CD4-positive, alpha-beta T cell (primary cell): Measurements from ENCODE around the gene ZNF568. TPM values are rescaled to one million over a fixed set of nuclear protein-coding genes. Genes with fewer than 3 reads are reported as not detected.

Experiments
- ATAC-seq: fragments of 200-7000 bp; cut with Tn5 transposase; one replicate; pipeline ENCODE4 v1.10.0; 2022; ENCODE audit warnings: mild to moderate bottlenecking; ENCODE audit not compliant: poor library complexity
- CTCF ChIA-PET: fragments of 350-600 bp; sonication (Branson Sonifier 250); formaldehyde crosslinking; loops from one replicate; lab custom pipeline; 2021; ENCODE audit warnings: antibody characterized with exemption, inconsistent platforms; lab: Charles Lee
- POLR2A ChIA-PET: fragments of 350-600 bp; sonication (Branson Sonifier 250); formaldehyde crosslinking; loops from one replicate; lab custom pipeline; 2021; ENCODE audit warnings: antibody characterized with exemption, inconsistent platforms; lab: Charles Lee
- DNase-seq, 14 experiments: peaks; one replicate each; pipeline ENCODE4 v3.0.0-alpha.2; 2013 to 2020; ENCODE audit warnings: mixed read lengths in 2 of 14
- H3K27ac ChIP-seq, 2 donors: one replicate each; pipeline versions ENCODE4 v1.5.1 to v1.7.0; 2013; ENCODE audit warnings: low read length in 2 of 2, low read depth in 1 of 2, mild to moderate bottlenecking in 1 of 2
- H3K27me3 ChIP-seq, 2 experiments: 1 replicate in 1 of 2; 2 replicates in 1 of 2; pipeline versions ENCODE4 v1.6.1 to v1.7.0; 2013; ENCODE audit warnings: low read length in 2 of 2, control low read depth in 1 of 2, mild to moderate bottlenecking in 1 of 2, moderate library complexity in 1 of 2; ENCODE audit not compliant: insufficient read depth in 2 of 2, control insufficient read depth in 1 of 2
- H3K36me3 ChIP-seq: one replicate; pipeline ENCODE4 v1.6.1; 2013; ENCODE audit warnings: low read length, control low read depth; ENCODE audit not compliant: insufficient read depth
- H3K4me1 ChIP-seq: one replicate; pipeline ENCODE4 v1.6.1; 2013; ENCODE audit warnings: low read length, control low read depth; ENCODE audit not compliant: insufficient read depth
- H3K4me3 ChIP-seq: one replicate; pipeline ENCODE4 v1.5.1; 2013; ENCODE audit warnings: mild to moderate bottlenecking, low read length, moderate library complexity
- H3K9me3 ChIP-seq, 2 experiments: 1 replicate in 1 of 2; 2 replicates in 1 of 2; pipeline versions ENCODE4 v1.6.1 to v1.7.0; 2013; ENCODE audit warnings: low read length in 2 of 2, mild to moderate bottlenecking in 2 of 2, control low read depth in 1 of 2, moderate library complexity in 1 of 2; ENCODE audit not compliant: control insufficient read depth in 1 of 2, insufficient read depth in 1 of 2
- H3K27ac Mint-ChIP-seq: one replicate; pipeline ENCODE4 v1.8.0; 2020; ENCODE audit warnings: mixed read lengths
- H3K27me3 Mint-ChIP-seq: one replicate; pipeline ENCODE4 v1.8.0; 2021; ENCODE audit warnings: mixed read lengths
- H3K36me3 Mint-ChIP-seq: one replicate; pipeline ENCODE4 v1.8.0; 2021; ENCODE audit warnings: low read depth, mixed read lengths
- H3K4me1 Mint-ChIP-seq: one replicate; pipeline ENCODE4 v1.8.0; 2021; ENCODE audit warnings: low read depth, mixed read lengths
- H3K4me3 Mint-ChIP-seq: one replicate; pipeline ENCODE4 v1.8.0; 2020; ENCODE audit warnings: mild to moderate bottlenecking, mixed read lengths
- H3K9me3 Mint-ChIP-seq: one replicate; pipeline ENCODE4 v1.8.0; 2020; ENCODE audit warnings: mixed read lengths
- intact Hi-C, 2 experiments: fragments of 100-400 bp; cut with DNase I in 1 of 2; cut with micrococcal nuclease in 1 of 2; formaldehyde crosslinking; loops; one replicate each; pipeline versions ENCODE4 v1.15.1 to v1.9.0; 2023 to 2025; cut with DNase I, micrococcal nuclease
- total RNA-seq, 174 experiments: library from RNA in 2 of 174; stranded (reverse) in 2 of 174; gene quantifications; one replicate each; pipeline ENCODE4 v1.2.3 and lab custom pipeline; 2021 to 2026
- TF ChIP-seq, protein P1 (sequence below): fragments of 200-600 bp; IDR thresholded peaks from one replicate; pipeline ENCODE4 v1.8.0; 2022; ENCODE audit warnings: antibody characterized with exemption, mild to moderate bottlenecking

ZNF568 gene
- total RNA-seq, 2 experiments from 2014 or later = 3.0 to 4.2 TPM

DNA sequence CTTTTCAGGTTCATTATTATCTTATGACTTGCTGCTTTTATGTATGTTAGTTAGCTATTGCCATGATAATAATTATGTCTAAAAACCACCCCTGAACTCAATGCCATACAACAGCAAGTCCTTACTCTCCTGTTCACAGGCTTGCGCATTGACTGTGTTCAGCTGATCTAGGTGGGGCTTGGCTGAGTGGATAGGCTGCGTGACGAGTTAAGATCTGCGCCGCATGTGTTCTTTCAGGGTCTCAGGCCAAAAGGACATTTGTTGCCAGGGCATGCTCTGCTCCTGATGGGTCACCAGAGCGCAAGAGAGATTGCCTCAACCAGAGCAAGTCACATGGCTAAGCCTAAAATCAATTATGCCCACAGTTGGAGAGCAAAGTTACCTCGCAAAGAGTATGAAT, 859 bp downstream of the ZNF568 start:
- peaks cover 6 to 12% of the 10 kb centered on the region in 2 experiments for H3K9me3 ChIP-seq
- Mint-ChIP-seq H3K9me3 (peaks cover 14% of the 10 kb centered on the region), H3K4me1 (peaks cover 44% of the 10 kb centered on the region), H3K36me3 (peaks cover 87% of the 10 kb centered on the region), H3K4me3 (peak overlapping the region; percentile 90), H3K27me3 (no peaks in the 10 kb centered on the region), H3K27ac (peak overlapping the region; percentile 88)
- peaks cover 19% of the 10 kb centered on the region for H3K4me1 ChIP-seq
- peaks cover 36% of the 10 kb centered on the region for H3K36me3 ChIP-seq
- ChIA-PET POLR2A (interaction anchor here (0.7 to 1.4 kb wide), 3 partner anchors 69 to 344 kb away, joined by 3 to 4 read pairs (median 3); partner anchors contain the start of genes ZNF529 and ZNF850), CTCF (no interaction called here)
- DNase-seq (peak in 2 of 14 experiments; percentile 1 to 6), ATAC-seq (no peak)
- H3K27me3 ChIP-seq = no peaks in the 10 kb centered on the region
- intact Hi-C loops = loop anchor here (1.0 to 5.0 kb wide), 15 partner anchors 56 to 550 kb away; partner anchors contain the start of genes ZFP14 (in 2 of the 2), ZNF345 (in 2 of the 2), ZNF585B (in 2 of the 2) and ZNF790 (in 2 of the 2)
- peak overlapping the region in 1 of 2 donors; percentile 97 for H3K27ac ChIP-seq
- TF ChIP-seq, protein P1, sequence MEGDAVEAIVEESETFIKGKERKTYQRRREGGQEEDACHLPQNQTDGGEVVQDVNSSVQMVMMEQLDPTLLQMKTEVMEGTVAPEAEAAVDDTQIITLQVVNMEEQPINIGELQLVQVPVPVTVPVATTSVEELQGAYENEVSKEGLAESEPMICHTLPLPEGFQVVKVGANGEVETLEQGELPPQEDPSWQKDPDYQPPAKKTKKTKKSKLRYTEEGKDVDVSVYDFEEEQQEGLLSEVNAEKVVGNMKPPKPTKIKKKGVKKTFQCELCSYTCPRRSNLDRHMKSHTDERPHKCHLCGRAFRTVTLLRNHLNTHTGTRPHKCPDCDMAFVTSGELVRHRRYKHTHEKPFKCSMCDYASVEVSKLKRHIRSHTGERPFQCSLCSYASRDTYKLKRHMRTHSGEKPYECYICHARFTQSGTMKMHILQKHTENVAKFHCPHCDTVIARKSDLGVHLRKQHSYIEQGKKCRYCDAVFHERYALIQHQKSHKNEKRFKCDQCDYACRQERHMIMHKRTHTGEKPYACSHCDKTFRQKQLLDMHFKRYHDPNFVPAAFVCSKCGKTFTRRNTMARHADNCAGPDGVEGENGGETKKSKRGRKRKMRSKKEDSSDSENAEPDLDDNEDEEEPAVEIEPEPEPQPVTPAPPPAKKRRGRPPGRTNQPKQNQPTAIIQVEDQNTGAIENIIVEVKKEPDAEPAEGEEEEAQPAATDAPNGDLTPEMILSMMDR = no peak
- peak overlapping the region; percentile 92 for H3K4me3 ChIP-seq

DNA sequence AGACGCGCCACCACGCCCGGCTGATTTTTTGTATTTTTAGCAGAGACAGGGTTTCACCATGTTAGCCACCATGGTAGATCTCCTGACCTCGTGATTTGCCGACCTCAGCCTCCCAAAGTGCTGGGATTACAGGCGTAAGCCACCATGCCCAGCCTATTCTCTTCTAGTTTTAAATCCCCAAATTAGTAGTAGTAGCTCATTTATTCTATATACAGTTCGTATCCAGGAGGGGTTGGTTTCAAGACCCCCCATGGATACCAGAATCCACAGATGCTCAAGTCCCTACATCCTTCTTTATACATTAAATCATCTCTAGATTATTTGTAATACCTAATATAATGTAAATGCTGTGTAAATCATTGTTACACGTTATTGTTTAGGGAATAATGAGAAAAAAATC, 2.0 kb downstream of the ZNF568 start:
- ChIA-PET POLR2A (no interaction called here), CTCF (no interaction called here)
- no peak overlapping the region for H3K27ac Mint-ChIP-seq

DNA sequence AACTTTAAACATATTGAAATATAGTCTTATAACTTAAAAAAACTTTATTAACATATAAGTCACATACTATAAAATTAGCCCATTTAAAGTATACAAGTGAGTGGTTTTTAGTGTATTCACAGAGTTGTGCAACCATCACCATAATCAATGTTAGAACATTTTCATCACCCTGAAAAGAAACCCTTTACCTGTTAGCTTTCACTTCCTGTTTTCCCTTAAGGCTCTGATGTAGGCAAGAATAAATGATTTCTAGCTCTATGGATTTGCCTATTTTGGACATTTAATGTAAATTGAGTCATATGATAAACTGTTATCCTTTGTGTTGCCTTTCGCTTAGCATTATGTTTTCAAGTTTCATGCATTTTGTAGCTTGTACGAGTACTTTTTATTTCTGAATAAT, 15.6 kb downstream of the ZNF568 start:
- H3K4me1 Mint-ChIP-seq = no peaks in the 10 kb centered on the region
- peaks cover 43 to 71% of the 10 kb centered on the region in 2 experiments for H3K9me3 ChIP-seq
- DNase-seq = no peak
- no peak for ATAC-seq
- peaks cover 16% of the 10 kb centered on the region for H3K9me3 Mint-ChIP-seq
- H3K4me3 ChIP-seq = no peak overlapping the region
- TF ChIP-seq, protein P1 = no peak
- peaks cover 97% of the 10 kb centered on the region for H3K36me3 Mint-ChIP-seq
- H3K4me1 ChIP-seq = no peaks in the 10 kb centered on the region
- H3K27ac ChIP-seq = no peak overlapping the region
- POLR2A ChIA-PET = no interaction called here
- H3K27me3 ChIP-seq = no peaks in the 10 kb centered on the region
- H3K36me3 ChIP-seq = peaks cover 18% of the 10 kb centered on the region
- H3K27me3 Mint-ChIP-seq = no peaks in the 10 kb centered on the region
- H3K27ac Mint-ChIP-seq = no peak overlapping the region
- intact Hi-C loops = no loop called here
- CTCF ChIA-PET = no interaction called here
- no peak overlapping the region for H3K4me3 Mint-ChIP-seq

More for the DNA sequence above, 2.0 kb downstream of the ZNF568 start:
- intact Hi-C loops = loop anchor here (5.0 kb wide), 7 partner anchors 81 to 549 kb away; partner anchors contain the start of genes ZFP14 (in 1 of the 2), ZNF420 (in 1 of the 2), ZNF461 (in 1 of the 2) and ZNF527 (in 1 of the 2)
- Histone ChIP-seq H3K4me1 (peaks cover 19% of the 10 kb centered on the region), H3K27me3 (no peaks in the 10 kb centered on the region), H3K9me3 (peaks cover 3 to 14% of the 10 kb centered on the region in 2 experiments), H3K4me3 (no peak overlapping the region), H3K36me3 (peaks cover 32% of the 10 kb centered on the region), H3K27ac (no peak overlapping the region)
- DNase-seq (no peak), ATAC-seq (no peak)
- no peak overlapping the region for H3K4me3 Mint-ChIP-seq
- TF ChIP-seq, protein P1 = no peak
- peaks cover 44% of the 10 kb centered on the region for H3K4me1 Mint-ChIP-seq
- H3K27me3 Mint-ChIP-seq = no peaks in the 10 kb centered on the region
- peaks cover 87% of the 10 kb centered on the region for H3K36me3 Mint-ChIP-seq
- peaks cover 18% of the 10 kb centered on the region for H3K9me3 Mint-ChIP-seq
